ENCODE measurements around the gene RMND5B.

The RMND5B gene

DNA sequence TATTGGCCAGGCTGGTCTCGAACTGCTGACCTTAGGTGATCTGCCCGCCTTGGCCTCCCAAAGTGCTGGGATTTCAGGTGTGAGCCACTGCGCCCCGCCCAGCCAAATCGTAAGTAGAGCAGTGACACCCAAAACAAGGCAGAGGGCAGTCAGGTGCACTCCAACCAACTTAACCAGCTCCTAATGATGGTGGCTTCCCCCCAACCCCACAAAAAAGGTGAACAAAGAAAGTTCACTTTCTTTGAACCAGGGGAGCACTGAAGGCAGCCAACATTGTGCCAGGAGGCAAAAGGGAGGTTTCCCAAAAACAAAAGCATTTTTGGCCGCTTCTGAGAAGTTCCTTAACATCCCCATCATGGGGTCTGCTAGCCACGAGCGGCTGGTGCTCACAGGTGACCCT lies 46.8 kb downstream of the RMND5B start:
- H3K27ac ChIP-seq (ENCODE audit: low read length) = no peak overlapping the region
- H3K9me3 ChIP-seq (replicated peaks; ENCODE audit: insufficient read depth, low read length) = no peaks in the 10 kb centered on the region
- H3K36me3 ChIP-seq (replicated peaks; ENCODE audit: insufficient read depth, low read length) = no peaks in the 10 kb centered on the region
- H2AFZ ChIP-seq (ENCODE audit: low read length) = no peak overlapping the region
- H3K27me3 ChIP-seq (replicated peaks; ENCODE audit: insufficient read depth, low read length) = no peaks in the 10 kb centered on the region
- no peaks in the 10 kb centered on the region for H3K9me2 ChIP-seq (replicated peaks; ENCODE audit: insufficient read depth, low read length)
- no peaks in the 10 kb centered on the region for H3K79me2 ChIP-seq (ENCODE audit: low read length)
- no peak overlapping the region for H3K4me2 ChIP-seq (ENCODE audit: low read depth, low read length)
- no peak for DNase-seq
- H4K20me1 ChIP-seq (ENCODE audit: insufficient read depth, low read length) = no peaks in the 10 kb centered on the region
- no peak overlapping the region for H3K9ac ChIP-seq (ENCODE audit: low read length)
- H3K4me1 ChIP-seq (ENCODE audit: low read length) = no peaks in the 10 kb centered on the region
- no peaks in the 10 kb centered on the region for H3F3A ChIP-seq (ENCODE audit: insufficient read depth, low read length)
- TF ChIP-seq EZH2 (optimal IDR thresholded peaks at IDR 0.05; ENCODE audit: low read depth, low read length) = no peak
- no peak for TF ChIP-seq EZH2phosphoT487 (IDR thresholded peaks at IDR 0.05; ENCODE audit: low read length)
- TF ChIP-seq, protein P1, sequence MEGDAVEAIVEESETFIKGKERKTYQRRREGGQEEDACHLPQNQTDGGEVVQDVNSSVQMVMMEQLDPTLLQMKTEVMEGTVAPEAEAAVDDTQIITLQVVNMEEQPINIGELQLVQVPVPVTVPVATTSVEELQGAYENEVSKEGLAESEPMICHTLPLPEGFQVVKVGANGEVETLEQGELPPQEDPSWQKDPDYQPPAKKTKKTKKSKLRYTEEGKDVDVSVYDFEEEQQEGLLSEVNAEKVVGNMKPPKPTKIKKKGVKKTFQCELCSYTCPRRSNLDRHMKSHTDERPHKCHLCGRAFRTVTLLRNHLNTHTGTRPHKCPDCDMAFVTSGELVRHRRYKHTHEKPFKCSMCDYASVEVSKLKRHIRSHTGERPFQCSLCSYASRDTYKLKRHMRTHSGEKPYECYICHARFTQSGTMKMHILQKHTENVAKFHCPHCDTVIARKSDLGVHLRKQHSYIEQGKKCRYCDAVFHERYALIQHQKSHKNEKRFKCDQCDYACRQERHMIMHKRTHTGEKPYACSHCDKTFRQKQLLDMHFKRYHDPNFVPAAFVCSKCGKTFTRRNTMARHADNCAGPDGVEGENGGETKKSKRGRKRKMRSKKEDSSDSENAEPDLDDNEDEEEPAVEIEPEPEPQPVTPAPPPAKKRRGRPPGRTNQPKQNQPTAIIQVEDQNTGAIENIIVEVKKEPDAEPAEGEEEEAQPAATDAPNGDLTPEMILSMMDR (IDR thresholded peaks at IDR 0.05; ENCODE audit: low read length) = no peak
- no peak overlapping the region for H3K4me3 ChIP-seq (ENCODE audit: low read length)

DNA sequence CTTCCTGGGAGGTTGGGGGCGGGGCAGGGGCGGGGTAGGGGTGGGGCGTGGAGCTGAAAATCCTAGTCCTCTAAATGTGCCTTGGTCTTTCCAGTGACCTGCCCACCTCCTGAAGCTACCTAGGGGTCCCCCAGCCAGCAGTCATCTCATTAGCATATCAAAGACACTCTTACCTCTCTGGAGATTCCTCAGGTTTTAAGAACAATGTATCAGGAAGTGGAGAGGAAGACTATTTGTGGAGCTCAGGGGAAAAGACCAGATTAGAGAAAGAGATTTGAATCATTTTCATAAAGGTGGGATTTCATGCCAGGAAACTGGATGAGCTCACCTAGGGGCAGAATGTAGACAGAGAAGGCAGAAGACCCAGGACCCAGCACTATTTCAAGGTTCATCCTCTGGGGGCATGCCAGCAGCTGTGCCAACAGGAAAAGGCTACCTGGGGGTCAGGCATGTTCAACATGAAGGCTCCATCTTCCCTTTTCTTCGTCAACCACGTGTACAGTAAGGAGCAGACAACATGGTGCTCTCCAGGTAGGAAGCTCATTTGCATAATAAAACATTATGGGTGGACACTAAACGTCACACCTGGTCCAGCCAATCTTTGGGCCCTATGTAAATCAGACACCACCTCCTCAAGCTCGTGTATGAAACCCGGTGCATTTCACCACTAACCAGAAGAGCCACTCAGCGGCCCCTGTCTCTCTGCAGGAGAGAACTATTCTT lies 49.5 kb downstream of the RMND5B start:
- H3F3A ChIP-seq (ENCODE audit: insufficient read depth, low read length) = no peaks in the 10 kb centered on the region
- H3K4me3 ChIP-seq (ENCODE audit: low read length) = no peak overlapping the region
- no peaks in the 10 kb centered on the region for H3K9me3 ChIP-seq (replicated peaks; ENCODE audit: insufficient read depth, low read length)
- H3K79me2 ChIP-seq (ENCODE audit: low read length) = no peaks in the 10 kb centered on the region
- H3K4me2 ChIP-seq (ENCODE audit: low read depth, low read length) = no peak overlapping the region
- TF ChIP-seq EZH2phosphoT487 (IDR thresholded peaks at IDR 0.05; ENCODE audit: low read length) (no peak), EZH2 (optimal IDR thresholded peaks at IDR 0.05; ENCODE audit: low read depth, low read length) (no peak)
- TF ChIP-seq, protein P1 (IDR thresholded peaks at IDR 0.05; ENCODE audit: low read length) = no peak
- no peaks in the 10 kb centered on the region for H4K20me1 ChIP-seq (ENCODE audit: insufficient read depth, low read length)
- no peaks in the 10 kb centered on the region for H3K9me2 ChIP-seq (replicated peaks; ENCODE audit: insufficient read depth, low read length)
- no peak overlapping the region for H3K27ac ChIP-seq (ENCODE audit: low read length)
- no peaks in the 10 kb centered on the region for H3K27me3 ChIP-seq (replicated peaks; ENCODE audit: insufficient read depth, low read length)
- H3K9ac ChIP-seq (ENCODE audit: low read length) = no peak overlapping the region
- H3K4me1 ChIP-seq (ENCODE audit: low read length) = no peaks in the 10 kb centered on the region
- 0 out of 2 replicates have a peak overlapping the region, but pooled peaks have one; percentile 2 for H2AFZ ChIP-seq (ENCODE audit: low read length)
- H3K36me3 ChIP-seq (replicated peaks; ENCODE audit: insufficient read depth, low read length) = no peaks in the 10 kb centered on the region
- DNase-seq = peak; percentile 29

DNA sequence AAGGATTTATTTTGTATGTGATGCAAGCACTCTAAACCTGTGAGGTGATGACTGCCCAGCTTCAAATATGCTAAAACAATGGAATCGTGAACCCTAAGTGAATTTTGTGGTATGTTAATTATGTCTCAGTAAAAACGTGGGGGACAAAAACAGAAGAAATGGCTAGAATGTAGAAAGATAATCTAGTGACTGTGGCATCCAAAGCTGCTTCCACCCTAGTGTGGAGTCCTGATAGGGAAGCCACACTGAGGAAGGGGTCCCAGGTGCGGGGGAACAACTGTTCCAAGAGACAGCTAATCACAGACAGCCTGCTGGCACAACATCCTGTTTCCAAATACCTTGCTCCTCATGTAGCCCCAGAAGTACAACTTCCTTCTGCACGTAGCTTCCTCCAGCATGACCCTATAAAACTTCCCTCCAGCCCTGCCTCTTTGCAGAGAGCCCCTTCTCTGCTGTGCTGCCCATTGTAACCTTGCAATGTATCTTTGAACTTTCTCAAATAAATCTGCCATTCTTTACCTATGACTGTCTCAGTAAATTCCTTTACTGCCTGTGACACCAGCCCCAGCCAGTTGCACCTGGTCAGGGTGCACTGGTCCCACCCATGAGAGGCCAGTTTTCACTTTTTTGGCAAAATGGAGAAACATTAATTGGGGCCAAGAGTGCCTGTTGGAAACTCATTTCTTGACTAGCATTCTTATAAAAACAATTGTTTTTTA lies 51.5 kb downstream of the RMND5B start:
- TF ChIP-seq EZH2phosphoT487 (IDR thresholded peaks at IDR 0.05; ENCODE audit: low read length) (no peak), EZH2 (optimal IDR thresholded peaks at IDR 0.05; ENCODE audit: low read depth, low read length) (no peak)
- TF ChIP-seq, protein P1 (IDR thresholded peaks at IDR 0.05; ENCODE audit: low read length) = no peak
- H3K4me1 ChIP-seq (ENCODE audit: low read length) = no peaks in the 10 kb centered on the region
- no peaks in the 10 kb centered on the region for H3K79me2 ChIP-seq (ENCODE audit: low read length)
- H3K9me3 ChIP-seq (replicated peaks; ENCODE audit: insufficient read depth, low read length) = no peaks in the 10 kb centered on the region
- H3K27ac ChIP-seq (ENCODE audit: low read length) = no peak overlapping the region
- H3K36me3 ChIP-seq (replicated peaks; ENCODE audit: insufficient read depth, low read length) = no peaks in the 10 kb centered on the region
- H3K4me2 ChIP-seq (ENCODE audit: low read depth, low read length) = no peak overlapping the region
- no peaks in the 10 kb centered on the region for H3K9me2 ChIP-seq (replicated peaks; ENCODE audit: insufficient read depth, low read length)
- DNase-seq = no peak
- H4K20me1 ChIP-seq (ENCODE audit: insufficient read depth, low read length) = no peaks in the 10 kb centered on the region
- no peak overlapping the region for H3K9ac ChIP-seq (ENCODE audit: low read length)
- H3K27me3 ChIP-seq (replicated peaks; ENCODE audit: insufficient read depth, low read length) = no peaks in the 10 kb centered on the region
- no peak overlapping the region for H3K4me3 ChIP-seq (ENCODE audit: low read length)
- H2AFZ ChIP-seq (ENCODE audit: low read length) = no peak overlapping the region
- H3F3A ChIP-seq (ENCODE audit: insufficient read depth, low read length) = no peaks in the 10 kb centered on the region
